ENCODE measurements around the gene SPRED1.

- no peak for TF ChIP-seq CTCF (conservative IDR thresholded peaks at IDR 0.05; ENCODE audit: low read depth, low read length)
- TF ChIP-seq POLR2A (IDR thresholded peaks at IDR 0.05; ENCODE audit: low read depth, low read length) = no peak
- no peak for TF ChIP-seq MAZ (IDR thresholded peaks at IDR 0.05; ENCODE audit: borderline replicate concordance, low read depth, low read length)
- TF ChIP-seq RFX5 (IDR thresholded peaks at IDR 0.05; ENCODE audit: low read depth, low read length) = no peak
- TF ChIP-seq SMC3 (IDR thresholded peaks at IDR 0.05; ENCODE audit: low read depth, low read length) = no peak
- TF ChIP-seq RAD21 (IDR thresholded peaks at IDR 0.05; ENCODE audit: low read length) = no peak
Measured at GRCh38 chr15:38247336-38247735, 5.3 kb upstream of the SPRED1 start.
